ENCODE measurements around the gene ZNF217.
"Not testable (repeated sequence)": the region's sequence is repeated elsewhere in the genome, so short reads cannot be mapped to it uniquely, and the experiment has no call there.

ZNF217 gene

GRCh38 chr20:53617791-53618489 lies 24.3 kb upstream of the ZNF217 start:
- Histone ChIP-seq H3K36me3 (ENCODE audit: control insufficient read depth, low read length) (peaks cover 3% of the 10 kb centered on the region; the same call in 1 of the 2 replicates), H3K4me2 (ENCODE audit: low read length) (no peak overlapping the region), H4K20me1 (ENCODE audit: control insufficient read depth, insufficient read depth, low read depth, low read length) (no peaks in the 10 kb centered on the region), H3K79me2 (ENCODE audit: control insufficient read depth, low read length) (no peaks in the 10 kb centered on the region; the same call in 1 of the 2 replicates), H3K4me1 (ENCODE audit: control insufficient read depth, low read length) (peaks cover 39% of the 10 kb centered on the region), H3F3A (ENCODE audit: control insufficient read depth, insufficient read depth) (peaks cover 27% of the 10 kb centered on the region), H3K27me3 (ENCODE audit: control insufficient read depth, low read length) (no peaks in the 10 kb centered on the region), H3K9me3 (ENCODE audit: control insufficient read depth, insufficient read depth, low read length) (no peaks in the 10 kb centered on the region), H3K9me2 (replicated peaks; ENCODE audit: control insufficient read depth, low read length) (no peaks in the 10 kb centered on the region), H3K27ac (ENCODE audit: low read depth, low read length) (no peak overlapping the region), H3K4me3 (ENCODE audit: low read length) (no peak overlapping the region)
- TF ChIP-seq EZH2phosphoT487 (IDR thresholded peaks at IDR 0.05; ENCODE audit: borderline replicate concordance, low read length) (no peak), CTCF (IDR thresholded peaks at IDR 0.05; ENCODE audit: low read depth, low read length, poor library complexity, severe bottlenecking) (no peak)

GRCh38 chr20:53616489-53616888 lies 22.9 kb upstream of the ZNF217 start:
- H3K9me3 ChIP-seq (ENCODE audit: control insufficient read depth, insufficient read depth, low read length); H3K27ac ChIP-seq (ENCODE audit: low read depth, low read length); H3K79me2 ChIP-seq (ENCODE audit: control insufficient read depth, low read length); H3K4me2 ChIP-seq (ENCODE audit: low read length); H3K27me3 ChIP-seq (ENCODE audit: control insufficient read depth, low read length); H3K4me3 ChIP-seq (ENCODE audit: low read length); H3K9me2 ChIP-seq (replicated peaks; ENCODE audit: control insufficient read depth, low read length); H4K20me1 ChIP-seq (ENCODE audit: control insufficient read depth, insufficient read depth, low read depth, low read length); H3K36me3 ChIP-seq (ENCODE audit: control insufficient read depth, low read length): not testable (repeated sequence)
- Histone ChIP-seq H3F3A (ENCODE audit: control insufficient read depth, insufficient read depth) (peaks cover 27% of the 10 kb centered on the region), H3K4me1 (ENCODE audit: control insufficient read depth, low read length) (peaks cover 30% of the 10 kb centered on the region)

- H3K79me2 ChIP-seq (ENCODE audit: control insufficient read depth, low read length): no peaks in the 10 kb centered on the region
- TF ChIP-seq EZH2phosphoT487 (IDR thresholded peaks at IDR 0.05; ENCODE audit: borderline replicate concordance, low read length) (no peak), CTCF (IDR thresholded peaks at IDR 0.05; ENCODE audit: low read depth, low read length, poor library complexity, severe bottlenecking) (no peak)
- no peak overlapping the region for H3K4me3 ChIP-seq (ENCODE audit: low read length)
- no peaks in the 10 kb centered on the region for H3K27me3 ChIP-seq (ENCODE audit: control insufficient read depth, low read length)
- H4K20me1 ChIP-seq (ENCODE audit: control insufficient read depth, insufficient read depth, low read depth, low read length): no peaks in the 10 kb centered on the region
- no peak overlapping the region for H3K27ac ChIP-seq (ENCODE audit: low read depth, low read length)
- H3K9me2 ChIP-seq (replicated peaks; ENCODE audit: control insufficient read depth, low read length): no peaks in the 10 kb centered on the region
- no peaks in the 10 kb centered on the region for H3K36me3 ChIP-seq (ENCODE audit: control insufficient read depth, low read length)
- no peak overlapping the region for H3K4me2 ChIP-seq (ENCODE audit: low read length)
- no peaks in the 10 kb centered on the region for H3K9me3 ChIP-seq (ENCODE audit: control insufficient read depth, insufficient read depth, low read length)
- peaks cover 34% of the 10 kb centered on the region for H3K4me1 ChIP-seq (ENCODE audit: control insufficient read depth, low read length)
- peaks cover 23% of the 10 kb centered on the region for H3F3A ChIP-seq (ENCODE audit: control insufficient read depth, insufficient read depth)
Observed at GRCh38 chr20:53613748-53614147, 20.1 kb upstream of the ZNF217 start.

- H3K27ac ChIP-seq (ENCODE audit: low read depth, low read length); H4K20me1 ChIP-seq (ENCODE audit: control insufficient read depth, insufficient read depth, low read depth, low read length); H3K4me3 ChIP-seq (ENCODE audit: low read length); H3K27me3 ChIP-seq (ENCODE audit: control insufficient read depth, low read length); H3K4me2 ChIP-seq (ENCODE audit: low read length); H3K9me3 ChIP-seq (ENCODE audit: control insufficient read depth, insufficient read depth, low read length); H3K36me3 ChIP-seq (ENCODE audit: control insufficient read depth, low read length); H3K9me2 ChIP-seq (replicated peaks; ENCODE audit: control insufficient read depth, low read length); H3K79me2 ChIP-seq (ENCODE audit: control insufficient read depth, low read length): not testable (repeated sequence)
- peaks cover 36% of the 10 kb centered on the region for H3K4me1 ChIP-seq (ENCODE audit: control insufficient read depth, low read length)
- peaks cover 23% of the 10 kb centered on the region for H3F3A ChIP-seq (ENCODE audit: control insufficient read depth, insufficient read depth)
Observed at GRCh38 chr20:53612289-53612688, 18.6 kb upstream of the ZNF217 start.
